ENCODE data around the gene DNM1. TPM values are rescaled to one million over a fixed set of nuclear protein-coding genes. Genes with fewer than 3 reads are reported as not detected.

The DNM1 gene
- total and polyA plus RNA-seq, 2 experiments from 2014 or later, result 36.0 to 42.0 TPM

MicroRNAs within 50 kb of the gene (microRNA counts, 767-probe panel; counts per million panel counts)
- microRNA hsa-miR-199b-5p (not detected), microRNA hsa-miR-3154 (not detected)

Small RNA genes within 50 kb of the gene (microRNA-seq; reads per million reads assigned to microRNA genes)
- gene MIR199B (3.8 reads per million, percentile 15 among the genes with 10 or more reads in this experiment), gene MIR3154 (not detected)

Small RNA genes within 50 kb of the gene (small RNA-seq; reads per million reads assigned to genes)
- 0.37 reads per million, percentile 22 among the genes with 10 or more reads in this experiment for gene MIR199B (ENCODE audit: low replicate concordance)
- gene MIR3154 (ENCODE audit: low replicate concordance), result not detected

Other genes with a start within 250 kb of the DNM1 start
- 21.5 and 22.4 TPM in 2 replicates for gene EEIG1, start 222.4 kb upstream of the DNM1 start, total RNA-seq (2014; rRNA removed; shearing (Covaris generic))
- gene EEIG1, start 222.4 kb upstream of the DNM1 start, polyA plus RNA-seq (2016; fragmentation: Nextera tagmentation; extraction: Ambion mirVana), result 11.2 and 11.5 TPM in 2 replicates
- 5.5 and 6.7 TPM in 2 replicates for gene NAIF1, start 136.1 kb upstream of the DNM1 start, total RNA-seq (2014; rRNA removed; shearing (Covaris generic))
- gene NAIF1, start 136.1 kb upstream of the DNM1 start, polyA plus RNA-seq (2016; fragmentation: Nextera tagmentation; extraction: Ambion mirVana), result 4.0 and 4.9 TPM in 2 replicates
- 21.2 and 27.0 TPM in 2 replicates for gene SLC25A25, start 135.1 kb upstream of the DNM1 start, total RNA-seq (2014; rRNA removed; shearing (Covaris generic))
- gene SLC25A25, start 135.1 kb upstream of the DNM1 start, polyA plus RNA-seq (2016; fragmentation: Nextera tagmentation; extraction: Ambion mirVana), result 6.1 and 7.1 TPM in 2 replicates
- 108 and 124 TPM in 2 replicates for gene PTGES2, start 75.7 kb upstream of the DNM1 start, total RNA-seq (2014; rRNA removed; shearing (Covaris generic))
- gene PTGES2, start 75.7 kb upstream of the DNM1 start, polyA plus RNA-seq (2016; fragmentation: Nextera tagmentation; extraction: Ambion mirVana), result 56.3 and 59.7 TPM in 2 replicates
- gene LCN2, start 53.9 kb upstream of the DNM1 start, total RNA-seq (2014; rRNA removed; shearing (Covaris generic)), result 0.27 TPM in 1 of 2 replicates, not detected in the other
- gene LCN2, start 53.9 kb upstream of the DNM1 start, polyA plus RNA-seq (2016; fragmentation: Nextera tagmentation; extraction: Ambion mirVana), result 2.0 and 2.7 TPM in 2 replicates
- 246 and 276 TPM in 2 replicates for gene BBLN, start 43.1 kb upstream of the DNM1 start, total RNA-seq (2014; rRNA removed; shearing (Covaris generic))
- 171 and 177 TPM in 2 replicates for gene BBLN, start 43.1 kb upstream of the DNM1 start, polyA plus RNA-seq (2016; fragmentation: Nextera tagmentation; extraction: Ambion mirVana)
- 48.2 and 61.4 TPM in 2 replicates for gene CIZ1, start 11.8 kb upstream of the DNM1 start, total RNA-seq (2014; rRNA removed; shearing (Covaris generic))
- 49.6 and 49.7 TPM in 2 replicates for gene CIZ1, start 11.8 kb upstream of the DNM1 start, polyA plus RNA-seq (2016; fragmentation: Nextera tagmentation; extraction: Ambion mirVana)
- gene GOLGA2, start 72.6 kb downstream of the DNM1 start, total RNA-seq (2014; rRNA removed; shearing (Covaris generic)), result 44.4 and 48.4 TPM in 2 replicates
- 31.4 and 32.6 TPM in 2 replicates for gene GOLGA2, start 72.6 kb downstream of the DNM1 start, polyA plus RNA-seq (2016; fragmentation: Nextera tagmentation; extraction: Ambion mirVana)
- gene SWI5, start 72.9 kb downstream of the DNM1 start, total RNA-seq (2014; rRNA removed; shearing (Covaris generic)), result 26.6 and 31.8 TPM in 2 replicates
- gene SWI5, start 72.9 kb downstream of the DNM1 start, polyA plus RNA-seq (2016; fragmentation: Nextera tagmentation; extraction: Ambion mirVana), result 35.7 and 42.5 TPM in 2 replicates
- 12.0 and 15.4 TPM in 2 replicates for gene TRUB2, start 119.1 kb downstream of the DNM1 start, total RNA-seq (2014; rRNA removed; shearing (Covaris generic))
- 29.4 and 31.4 TPM in 2 replicates for gene TRUB2, start 119.1 kb downstream of the DNM1 start, polyA plus RNA-seq (2016; fragmentation: Nextera tagmentation; extraction: Ambion mirVana)
- gene COQ4, start 119.5 kb downstream of the DNM1 start, total RNA-seq (2014; rRNA removed; shearing (Covaris generic)), result 29.2 and 35.3 TPM in 2 replicates
- gene COQ4, start 119.5 kb downstream of the DNM1 start, polyA plus RNA-seq (2016; fragmentation: Nextera tagmentation; extraction: Ambion mirVana), result 34.5 and 37.0 TPM in 2 replicates
- gene SLC27A4, start 137.1 kb downstream of the DNM1 start, total RNA-seq (2014; rRNA removed; shearing (Covaris generic)), result 21.4 and 25.3 TPM in 2 replicates
- gene SLC27A4, start 137.1 kb downstream of the DNM1 start, polyA plus RNA-seq (2016; fragmentation: Nextera tagmentation; extraction: Ambion mirVana), result 7.9 and 9.9 TPM in 2 replicates
- 45.3 and 47.8 TPM in 2 replicates for gene URM1, start 168.0 kb downstream of the DNM1 start, total RNA-seq (2014; rRNA removed; shearing (Covaris generic))
- 27.9 and 28.6 TPM in 2 replicates for gene URM1, start 168.0 kb downstream of the DNM1 start, polyA plus RNA-seq (2016; fragmentation: Nextera tagmentation; extraction: Ambion mirVana)
- 5.6 and 7.9 TPM in 2 replicates for gene CERCAM, start 217.5 kb downstream of the DNM1 start, total RNA-seq (2014; rRNA removed; shearing (Covaris generic))
- 2.7 TPM in 2 replicates for gene CERCAM, start 217.5 kb downstream of the DNM1 start, polyA plus RNA-seq (2016; fragmentation: Nextera tagmentation; extraction: Ambion mirVana)

Data from GM23338 (cell line).